ENCODE data around the gene IER5.

GRCh38 chr1:181050922-181051321, 37.6 kb upstream of the IER5 start:
- no peak for TF ChIP-seq KLF6 (CRISPR knock-in tag; IDR thresholded peaks at IDR 0.05; ENCODE audit: borderline replicate concordance)
- no peak for TF ChIP-seq CTCF (IDR thresholded peaks at IDR 0.05 in 2 of 3, conservative IDR thresholded peaks at IDR 0.05 in 1 of 3; ENCODE audit: insufficient read depth in 2 of 3, low read depth in 1 of 3, low read length in 3 of 3)
- no peak for TF ChIP-seq CUX1 (CRISPR knock-in tag; IDR thresholded peaks at IDR 0.05)
- TF ChIP-seq, protein P1, sequence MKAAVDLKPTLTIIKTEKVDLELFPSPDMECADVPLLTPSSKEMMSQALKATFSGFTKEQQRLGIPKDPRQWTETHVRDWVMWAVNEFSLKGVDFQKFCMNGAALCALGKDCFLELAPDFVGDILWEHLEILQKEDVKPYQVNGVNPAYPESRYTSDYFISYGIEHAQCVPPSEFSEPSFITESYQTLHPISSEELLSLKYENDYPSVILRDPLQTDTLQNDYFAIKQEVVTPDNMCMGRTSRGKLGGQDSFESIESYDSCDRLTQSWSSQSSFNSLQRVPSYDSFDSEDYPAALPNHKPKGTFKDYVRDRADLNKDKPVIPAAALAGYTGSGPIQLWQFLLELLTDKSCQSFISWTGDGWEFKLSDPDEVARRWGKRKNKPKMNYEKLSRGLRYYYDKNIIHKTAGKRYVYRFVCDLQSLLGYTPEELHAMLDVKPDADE (conservative IDR thresholded peaks at IDR 0.05; ENCODE audit: control insufficient read depth, low read depth, low read length), result no peak
- no peak for TF ChIP-seq CBX5 (IDR thresholded peaks at IDR 0.05; ENCODE audit: borderline replicate concordance, low read depth)
- TF ChIP-seq ZC3H11A (IDR thresholded peaks at IDR 0.05; ENCODE audit: low read depth, low read length), result no peak
- no peak for TF ChIP-seq FOXM1 (IDR thresholded peaks at IDR 0.05; ENCODE audit: low read depth)
- no peak for TF ChIP-seq FOXM1 (CRISPR knock-in tag; IDR thresholded peaks at IDR 0.05; ENCODE audit: low read depth)
- TF ChIP-seq, protein P2, sequence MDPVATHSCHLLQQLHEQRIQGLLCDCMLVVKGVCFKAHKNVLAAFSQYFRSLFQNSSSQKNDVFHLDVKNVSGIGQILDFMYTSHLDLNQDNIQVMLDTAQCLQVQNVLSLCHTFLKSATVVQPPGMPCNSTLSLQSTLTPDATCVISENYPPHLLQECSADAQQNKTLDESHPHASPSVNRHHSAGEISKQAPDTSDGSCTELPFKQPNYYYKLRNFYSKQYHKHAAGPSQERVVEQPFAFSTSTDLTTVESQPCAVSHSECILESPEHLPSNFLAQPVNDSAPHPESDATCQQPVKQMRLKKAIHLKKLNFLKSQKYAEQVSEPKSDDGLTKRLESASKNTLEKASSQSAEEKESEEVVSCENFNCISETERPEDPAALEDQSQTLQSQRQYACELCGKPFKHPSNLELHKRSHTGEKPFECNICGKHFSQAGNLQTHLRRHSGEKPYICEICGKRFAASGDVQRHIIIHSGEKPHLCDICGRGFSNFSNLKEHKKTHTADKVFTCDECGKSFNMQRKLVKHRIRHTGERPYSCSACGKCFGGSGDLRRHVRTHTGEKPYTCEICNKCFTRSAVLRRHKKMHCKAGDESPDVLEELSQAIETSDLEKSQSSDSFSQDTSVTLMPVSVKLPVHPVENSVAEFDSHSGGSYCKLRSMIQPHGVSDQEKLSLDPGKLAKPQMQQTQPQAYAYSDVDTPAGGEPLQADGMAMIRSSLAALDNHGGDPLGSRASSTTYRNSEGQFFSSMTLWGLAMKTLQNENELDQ (CRISPR knock-in tag; IDR thresholded peaks at IDR 0.05; ENCODE audit: borderline replicate concordance), result no peak
- TF ChIP-seq BRCA1 (IDR thresholded peaks at IDR 0.05), result no peak
- TF ChIP-seq BRCA1 (CRISPR knock-in tag; IDR thresholded peaks at IDR 0.05), result no peak
- no peak for TF ChIP-seq ZNF436 (CRISPR knock-in tag; IDR thresholded peaks at IDR 0.05)
- no peak for TF ChIP-seq NELFE (IDR thresholded peaks at IDR 0.05; ENCODE audit: insufficient read depth, insufficient read length)
